GM18907 (cell line): Measurements from ENCODE around the gene TMEM129.

Source experiments
- ATAC-seq: cut with Tn5 transposase; IDR thresholded peaks from one replicate; pipeline ENCODE4 v1.9.1; 2021; ENCODE audit warnings: mild to moderate bottlenecking, moderate library complexity; ENCODE audit not compliant: unreplicated experiment

Gene TMEM129

GRCh38 chr4:1745165-1745564, 24.0 kb upstream of the TMEM129 start:
- no peak for ATAC-seq

- no peak for ATAC-seq
Measured at GRCh38 chr4:1744552-1744951, 23.4 kb upstream of the TMEM129 start.

DNA sequence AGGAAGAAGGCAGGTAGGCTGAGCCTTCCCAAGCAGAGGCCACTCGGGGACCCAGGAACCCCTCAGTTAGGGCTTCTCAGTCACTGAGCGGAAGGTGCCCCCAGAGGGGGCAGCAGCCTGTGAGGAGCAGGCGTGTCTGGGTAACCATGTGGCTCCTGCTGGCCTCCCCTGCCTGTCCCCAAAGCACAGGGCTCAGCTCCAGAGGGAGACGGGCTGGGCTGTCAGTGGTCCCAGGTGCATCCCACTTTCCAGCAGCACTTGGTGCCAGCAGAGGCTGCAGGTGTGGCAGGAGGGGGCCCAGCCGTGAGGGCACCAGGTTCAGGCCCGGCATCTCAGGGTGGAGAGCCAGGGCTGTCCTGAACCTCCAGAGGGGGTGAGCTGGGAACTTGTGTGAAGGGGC, 22.9 kb upstream of the TMEM129 start:
- ATAC-seq: no peak

DNA sequence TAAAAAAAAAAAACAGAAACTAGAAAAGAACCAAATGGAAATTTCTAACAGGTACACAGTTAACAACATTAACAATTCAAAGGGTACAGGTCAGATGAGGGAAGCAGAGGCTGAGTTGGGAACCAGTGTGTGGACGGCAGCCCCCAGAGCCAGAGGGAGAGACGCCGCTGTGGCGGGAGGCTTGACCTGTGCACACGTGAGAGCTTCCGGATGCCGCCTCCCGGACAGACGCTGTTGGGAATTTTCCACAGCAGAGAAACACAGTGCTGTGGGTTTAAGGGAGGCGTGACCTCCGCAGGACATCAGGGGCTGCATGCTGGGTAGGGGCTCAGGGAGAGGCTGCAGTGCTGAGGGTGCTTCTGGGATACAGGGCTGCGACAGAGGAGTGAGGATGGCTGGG, 22.4 kb upstream of the TMEM129 start:
- ATAC-seq: no peak

GRCh38 chr4:1741208-1741607, 20.1 kb upstream of the TMEM129 start:
- no peak for ATAC-seq

- ATAC-seq: no peak
Measured at GRCh38 chr4:1740021-1740545, 19.0 kb upstream of the TMEM129 start.

- ATAC-seq: no peak
Measured at GRCh38 chr4:1739358-1739757, 18.2 kb upstream of the TMEM129 start.

- no peak for ATAC-seq
Measured at GRCh38 chr4:1738410-1738809, 17.3 kb upstream of the TMEM129 start.

DNA sequence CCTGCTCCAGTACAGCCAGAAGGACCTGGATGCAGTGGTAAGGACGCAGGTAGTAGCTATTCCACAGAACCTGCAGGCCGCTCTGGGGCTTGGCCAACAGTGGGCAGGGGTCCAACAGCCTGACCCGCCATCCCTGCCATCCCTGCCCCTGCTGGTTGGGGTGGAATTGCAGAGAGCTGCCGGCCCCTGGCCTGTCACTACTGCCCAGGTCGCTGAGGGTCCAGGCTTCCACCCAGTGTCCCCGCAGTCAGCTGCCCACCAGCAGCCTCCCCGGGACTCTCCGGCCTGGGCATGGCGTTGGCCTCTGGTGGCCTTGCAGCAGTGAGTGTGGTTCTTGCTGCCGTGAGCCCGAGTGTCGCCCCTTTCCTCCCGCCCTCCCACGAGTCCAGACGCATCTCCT, 16.5 kb upstream of the TMEM129 start:
- ATAC-seq: no peak

GRCh38 chr4:1736812-1737211, 15.7 kb upstream of the TMEM129 start:
- ATAC-seq: no peak

- ATAC-seq: no peak
Measured at GRCh38 chr4:1735215-1735614, 14.1 kb upstream of the TMEM129 start.

- ATAC-seq: no peak
Measured at GRCh38 chr4:1732911-1733310, 11.8 kb upstream of the TMEM129 start.

DNA sequence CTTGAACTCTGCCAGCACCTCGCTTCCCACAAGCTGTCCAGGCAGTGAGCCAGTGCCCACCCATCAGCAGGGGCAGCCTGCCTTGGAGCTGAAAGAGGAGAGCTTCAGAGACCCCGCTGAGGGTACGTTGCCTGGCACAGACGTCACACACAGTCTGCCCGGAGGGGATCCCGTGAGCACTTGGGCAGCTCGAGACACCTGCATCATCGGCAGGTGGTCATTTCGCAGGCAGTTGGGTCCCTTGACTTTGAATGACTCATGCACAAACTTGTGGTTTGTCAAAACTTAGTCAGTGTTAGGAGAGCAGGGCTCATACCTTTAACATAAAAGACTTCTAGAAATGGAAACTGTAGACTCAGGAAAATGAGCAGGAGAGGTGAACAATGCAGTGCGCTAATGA, 10.1 kb upstream of the TMEM129 start:
- ATAC-seq: no peak

GRCh38 chr4:1730532-1731135, 9.5 kb upstream of the TMEM129 start:
- no peak for ATAC-seq

DNA sequence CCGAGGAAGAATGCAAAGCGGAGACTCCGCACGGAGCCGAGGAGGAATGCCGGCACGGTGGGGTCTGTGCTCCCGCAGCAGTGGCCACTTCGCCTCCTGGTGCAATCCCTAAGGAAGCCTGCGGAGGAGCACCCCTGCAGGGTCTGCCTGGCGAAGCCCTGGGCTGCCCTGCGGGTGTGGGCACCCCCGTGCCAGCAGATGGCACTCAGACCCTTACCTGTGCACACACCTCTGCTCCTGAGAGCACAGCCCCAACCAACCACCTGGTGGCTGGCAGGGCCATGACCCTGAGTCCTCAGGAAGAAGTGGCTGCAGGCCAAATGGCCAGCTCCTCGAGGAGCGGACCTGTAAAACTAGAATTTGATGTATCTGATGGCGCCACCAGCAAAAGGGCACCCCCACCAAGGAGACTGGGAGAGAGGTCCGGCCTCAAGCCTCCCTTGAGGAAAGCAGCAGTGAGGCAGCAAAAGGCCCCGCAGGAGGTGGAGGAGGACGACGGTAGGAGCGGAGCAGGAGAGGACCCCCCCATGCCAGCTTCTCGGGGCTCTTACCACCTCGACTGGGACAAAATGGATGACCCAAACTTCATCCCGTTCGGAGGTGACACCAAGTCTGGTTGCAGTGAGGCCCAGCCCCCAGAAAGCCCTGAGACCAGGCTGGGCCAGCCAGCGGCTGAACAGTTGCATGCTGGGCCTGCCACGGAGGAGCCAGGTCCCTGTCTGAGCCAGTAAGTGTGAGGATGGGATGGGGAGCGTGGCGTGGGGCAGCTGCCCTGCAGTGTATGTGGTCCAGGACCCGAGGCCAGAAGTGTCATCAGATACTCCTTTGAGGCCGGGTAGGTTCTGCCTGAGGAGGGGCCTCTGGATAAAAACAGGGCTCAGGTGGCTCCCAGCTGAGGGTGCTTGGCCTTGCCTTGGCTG, 7.2 kb upstream of the TMEM129 start:
- no peak for ATAC-seq

DNA sequence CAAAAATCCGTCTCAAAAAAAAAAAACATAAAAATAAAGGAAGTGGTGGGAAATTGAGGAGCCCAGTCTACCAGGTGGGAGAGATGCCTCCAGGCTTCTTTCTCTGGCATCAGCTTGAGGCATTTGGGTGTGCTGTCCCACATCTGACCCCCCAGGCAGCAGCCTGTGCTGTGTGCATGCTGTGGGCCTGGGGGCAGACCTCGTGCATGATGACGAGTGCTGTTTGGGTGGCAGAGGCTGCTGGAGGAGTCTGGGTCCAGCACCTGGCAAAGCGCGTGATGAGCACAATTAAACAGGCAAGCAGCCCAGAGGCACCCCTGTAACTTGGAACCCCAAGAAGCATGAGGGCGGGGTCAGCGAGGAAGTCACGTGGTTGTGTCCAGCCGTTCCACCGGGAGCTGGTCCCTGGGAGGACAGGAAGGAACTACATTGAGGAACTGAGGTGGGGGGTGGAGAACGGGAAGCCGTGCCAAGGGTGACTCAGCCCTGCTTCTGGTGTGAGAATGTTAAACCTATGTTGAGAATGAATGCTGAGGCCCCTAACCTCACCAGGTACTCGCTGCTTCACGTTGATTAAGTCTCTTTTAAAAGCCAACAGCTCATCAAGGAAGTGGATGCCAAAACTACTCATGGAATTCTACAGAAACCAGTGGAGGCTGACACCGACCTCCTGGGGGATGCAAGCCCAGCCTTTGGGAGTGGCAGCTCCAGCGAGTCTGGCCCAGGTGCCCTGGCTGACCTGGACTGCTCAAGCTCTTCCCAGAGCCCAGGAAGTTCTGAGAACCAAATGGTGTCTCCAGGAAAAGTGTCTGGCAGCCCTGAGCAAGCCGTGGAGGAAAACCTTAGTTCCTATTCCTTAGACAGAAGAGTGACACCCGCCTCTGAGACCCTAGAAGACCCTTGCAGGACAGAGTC, 6.3 kb upstream of the TMEM129 start:
- no peak for ATAC-seq

GRCh38 chr4:1726146-1726934, 5.2 kb upstream of the TMEM129 start:
- peak; percentile 29 for ATAC-seq

GRCh38 chr4:1725521-1725920, 4.4 kb upstream of the TMEM129 start:
- ATAC-seq: no peak

DNA sequence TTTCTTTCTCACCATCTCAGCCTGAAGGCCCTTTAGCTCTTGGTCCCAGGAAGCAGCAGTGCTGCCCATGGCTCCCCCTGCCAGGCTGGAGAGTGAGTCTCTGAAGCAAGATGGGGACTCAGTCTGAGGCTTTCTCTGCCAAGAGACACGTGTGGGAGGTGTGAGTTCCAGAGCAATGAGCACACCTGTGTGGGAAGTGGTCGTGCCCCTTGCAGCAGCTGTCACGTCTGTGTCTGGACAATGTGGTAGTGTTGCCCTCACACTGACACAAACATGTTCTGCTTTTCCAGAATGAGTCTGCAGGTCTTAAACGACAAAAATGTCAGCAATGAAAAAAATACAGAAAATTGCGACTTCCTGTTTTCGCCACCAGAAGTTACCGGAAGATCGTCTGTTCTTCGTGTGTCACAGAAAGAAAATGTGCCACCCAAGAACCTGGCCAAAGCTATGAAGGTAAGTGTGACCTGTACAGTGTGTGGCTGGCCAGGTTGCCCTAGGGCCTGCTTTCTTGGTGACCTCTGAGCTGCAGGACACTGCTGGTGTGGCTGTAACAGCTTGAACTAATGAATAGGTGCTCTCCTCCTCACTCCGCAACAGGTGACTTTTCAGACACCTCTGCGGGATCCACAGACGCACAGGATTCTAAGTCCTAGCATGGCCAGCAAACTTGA, 2.1 kb upstream of the TMEM129 start:
- ATAC-seq: no peak
